Thoracic aorta (tissue), 2 donors: ENCODE data around the gene C18orf32. TPM values are rescaled to one million over a fixed set of nuclear protein-coding genes. Genes with fewer than 3 reads are reported as not detected.

Source experiments
- ATAC-seq: fragments of 150-250 bp; one replicate; pipeline ENCODE4 v1.8.0; 2017; ENCODE audit warnings: low read depth; ENCODE audit not compliant: insufficient number of reproducible peaks, low FRiP score
- DNase-seq: peaks from one replicate; pipeline ENCODE4 v3.0.0-alpha.2; 2020; ENCODE audit warnings: low spot score
- H3K27ac ChIP-seq, 2 donors: fragments of 200-600 bp; sonication (generic); 1 replicate in 1 of 2; 2 replicates in 1 of 2; pipeline ENCODE4 v1.5.1; 2016; ENCODE audit warnings: mild to moderate bottlenecking in 2 of 2, moderate library complexity in 2 of 2
- H3K27me3 ChIP-seq: fragments of 200-600 bp; sonication (generic); replicated peaks from 2 replicates; pipeline ENCODE4 v1.6.0; 2016; ENCODE audit warnings: mild to moderate bottlenecking; ENCODE audit not compliant: insufficient read depth
- H3K36me3 ChIP-seq: fragments of 200-600 bp; sonication (generic); one replicate; pipeline ENCODE4 v1.5.1; 2016
- H3K4me1 ChIP-seq, 2 donors: fragments of 200-600 bp; sonication (generic); 1 replicate in 1 of 2; 2 replicates in 1 of 2; pipeline versions ENCODE4 v1.5.1 to v1.6.0; 2016; ENCODE audit warnings: low read depth in 2 of 2, mild to moderate bottlenecking in 1 of 2; ENCODE audit not compliant: control insufficient read depth in 1 of 2
- H3K4me3 ChIP-seq: fragments of 200-600 bp; sonication (generic); 2 replicates; pipeline ENCODE4 v1.5.1; 2016; ENCODE audit warnings: mild to moderate bottlenecking
- H3K9me3 ChIP-seq: fragments of 200-600 bp; sonication (generic); 2 replicates; pipeline ENCODE4 v1.5.1; 2016
- CTCF ChIP-seq: fragments of 200-600 bp; sonication (generic); IDR thresholded peaks from one replicate; pipeline ENCODE4 v1.5.1; 2019; ENCODE audit warnings: antibody characterized with exemption
- total RNA-seq, 2 donors: library from RNA; depleted of rRNA; stranded (reverse); fragments of >200 nt; gene quantifications; one replicate each; pipeline versions ENCODE4 v1.1.0 to v1.2.3, GENCODE V29; 2016

The C18orf32 gene
- 10 to 100 TPM; 31.5 to 39.4 TPM for total RNA-seq

GRCh38 chr18:49486953-49487710, at the start of gene C18orf32:
C18orf32 (minus strand) TSS chr18:49487234; CDS start chr18:49483748, 3,486 bp downstream.
- peak within 1 kb of the TSS; percentile 85 to 93 for H3K27ac ChIP-seq
- ATAC-seq (peak; percentile 92), DNase-seq (peak; percentile 80)
- no peak for TF ChIP-seq CTCF
- no peaks in the 10 kb centered on the region for H3K27me3 ChIP-seq
- H3K4me1 ChIP-seq, result peaks cover 14 to 38% of the 10 kb centered on the region in 2 donors
- no peaks in the 10 kb centered on the region for H3K9me3 ChIP-seq
- peak within 1 kb of the TSS; percentile 97 for H3K4me3 ChIP-seq
- H3K36me3 ChIP-seq, result peaks cover 19% of the 10 kb centered on the region

GRCh38 chr18:49534846-49535601, 48.0 kb upstream of the C18orf32 start:
- Histone ChIP-seq H3K27me3 (no peaks in the 10 kb centered on the region), H3K36me3 (no peaks in the 10 kb centered on the region), H3K4me1 (no peaks in the 10 kb centered on the region), H3K4me3 (no peak overlapping the region), H3K9me3 (no peaks in the 10 kb centered on the region), H3K27ac (no peak overlapping the region)
- DNase-seq (no peak), ATAC-seq (no peak)
- no peak for TF ChIP-seq CTCF

GRCh38 chr18:49531678-49532153, 44.7 kb upstream of the C18orf32 start:
- DNase-seq, result no peak
- Histone ChIP-seq H3K27me3 (no peaks in the 10 kb centered on the region), H3K4me1 (no peaks in the 10 kb centered on the region), H3K27ac (no peak overlapping the region), H3K36me3 (no peaks in the 10 kb centered on the region), H3K4me3 (no peak overlapping the region), H3K9me3 (no peaks in the 10 kb centered on the region)
- TF ChIP-seq CTCF, result no peak
- no peak for ATAC-seq

GRCh38 chr18:49529596-49529995, 42.6 kb upstream of the C18orf32 start:
- H3K4me1 ChIP-seq, result no peaks in the 10 kb centered on the region
- no peak for TF ChIP-seq CTCF
- H3K27ac ChIP-seq, result no peak overlapping the region
- no peaks in the 10 kb centered on the region for H3K9me3 ChIP-seq
- ATAC-seq, result no peak
- no peak for DNase-seq
- H3K4me3 ChIP-seq, result no peak overlapping the region
- no peaks in the 10 kb centered on the region for H3K27me3 ChIP-seq
- H3K36me3 ChIP-seq, result no peaks in the 10 kb centered on the region

- no peak for ATAC-seq
Observed at GRCh38 chr18:49527631-49528327, 40.7 kb upstream of the C18orf32 start.

More at GRCh38 chr18:49527631-49528327, 40.7 kb upstream of the C18orf32 start:
- TF ChIP-seq CTCF, result no peak
- Histone ChIP-seq H3K9me3 (no peaks in the 10 kb centered on the region), H3K27me3 (no peaks in the 10 kb centered on the region), H3K36me3 (no peaks in the 10 kb centered on the region), H3K4me1 (no peaks in the 10 kb centered on the region), H3K27ac (no peak overlapping the region), H3K4me3 (no peak overlapping the region)
- no peak for DNase-seq
